Measurements from ENCODE around the gene RPRD1A.
A peak's percentile ranks its signal among the peaks of the same experiment; 100 is the strongest.
"Not testable (repeated sequence)": the region's sequence is repeated elsewhere in the genome, so short reads cannot be mapped to it uniquely, and the experiment has no call there.

Gene RPRD1A

GRCh38 chr18:36024241-36024640 lies 43.1 kb downstream of the RPRD1A start:
- DNase-seq = not testable (repeated sequence)

GRCh38 chr18:36023336-36023735 lies 44.0 kb downstream of the RPRD1A start:
- no peak for DNase-seq

GRCh38 chr18:36020174-36020711 lies 47.1 kb downstream of the RPRD1A start:
- no peak for DNase-seq

- no peak for DNase-seq
Observed at GRCh38 chr18:36017232-36017631, 50.1 kb downstream of the RPRD1A start.

- no peak for DNase-seq
Observed at GRCh38 chr18:36015629-36016028, 51.7 kb downstream of the RPRD1A start.

GRCh38 chr18:36012891-36013290 lies 54.5 kb downstream of the RPRD1A start:
- no peak for DNase-seq

- no peak for DNase-seq
Observed at GRCh38 chr18:36009214-36009613, 58.1 kb downstream of the RPRD1A start.

- DNase-seq = no peak
Observed at GRCh38 chr18:36006997-36007396, 60.4 kb downstream of the RPRD1A start.

- DNase-seq = no peak
Observed at GRCh38 chr18:35999925-36000324, 67.4 kb downstream of the RPRD1A start.

GRCh38 chr18:35998967-35999366 lies 68.4 kb downstream of the RPRD1A start:
- DNase-seq = no peak

- DNase-seq = no peak
Observed at GRCh38 chr18:35993013-35993412, 74.3 kb downstream of the RPRD1A start.

- DNase-seq = no peak
Observed at GRCh38 chr18:35991696-35992095, 75.7 kb downstream of the RPRD1A start.

- no peak for DNase-seq
Observed at GRCh38 chr18:35983818-35984217, 83.5 kb downstream of the RPRD1A start.

- no peak for DNase-seq
Observed at GRCh38 chr18:35983147-35983546, 84.2 kb downstream of the RPRD1A start.

- DNase-seq = no peak
Observed at GRCh38 chr18:35982409-35983114, 84.8 kb downstream of the RPRD1A start.

- DNase-seq = no peak
Observed at GRCh38 chr18:35979112-35979511, 88.2 kb downstream of the RPRD1A start.

GRCh38 chr18:35974181-35974580 lies 93.2 kb downstream of the RPRD1A start:
- DNase-seq = no peak

- DNase-seq = no peak
Observed at GRCh38 chr18:35973650-35974049, 93.7 kb downstream of the RPRD1A start.

GRCh38 chr18:35972197-35973000 lies 95.0 kb downstream of the RPRD1A start, which contains the start of gene RMP24:
Gene RMP24, plus strand, starts transcription at chr18:35972679.
- DNase-seq = peak; percentile 97

- DNase-seq = peak; percentile 88
Observed at GRCh38 chr18:35971661-35972196, 95.6 kb downstream of the RPRD1A start.

- no peak for DNase-seq
Observed at GRCh38 chr18:35969676-35970075, 97.7 kb downstream of the RPRD1A start.

- DNase-seq = no peak
Observed at GRCh38 chr18:35968278-35968880, 99.0 kb downstream of the RPRD1A start.

- not testable (repeated sequence) for DNase-seq
Observed at GRCh38 chr18:35967866-35968265, 99.5 kb downstream of the RPRD1A start.

Measured in NCI-H1092 treated with DMSO at 0.1 percent for 48 hours (cell line).